ENCODE measurements around the gene TRIM25.

TRIM25 gene

DNA sequence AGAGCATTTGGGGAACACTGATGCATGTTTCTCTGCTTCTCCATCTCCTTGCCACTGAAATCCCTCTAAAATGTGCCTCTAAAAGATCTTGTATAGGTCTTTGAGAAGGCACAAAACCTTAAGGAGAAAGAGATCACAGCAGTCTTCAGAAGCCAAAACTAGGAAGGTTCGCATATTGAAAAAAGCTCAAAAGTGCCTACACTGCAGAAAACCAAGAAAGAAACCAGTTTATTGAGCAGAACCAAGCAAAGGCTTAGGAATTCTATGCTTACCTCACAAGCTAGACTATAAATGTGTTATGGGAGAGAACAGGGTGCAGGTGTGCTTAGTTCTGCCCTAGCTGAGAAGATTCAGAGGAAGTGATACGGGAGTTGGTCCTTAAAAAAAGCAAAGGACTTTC, 63.3 kb downstream of the TRIM25 start:
- no peak for DNase-seq

DNA sequence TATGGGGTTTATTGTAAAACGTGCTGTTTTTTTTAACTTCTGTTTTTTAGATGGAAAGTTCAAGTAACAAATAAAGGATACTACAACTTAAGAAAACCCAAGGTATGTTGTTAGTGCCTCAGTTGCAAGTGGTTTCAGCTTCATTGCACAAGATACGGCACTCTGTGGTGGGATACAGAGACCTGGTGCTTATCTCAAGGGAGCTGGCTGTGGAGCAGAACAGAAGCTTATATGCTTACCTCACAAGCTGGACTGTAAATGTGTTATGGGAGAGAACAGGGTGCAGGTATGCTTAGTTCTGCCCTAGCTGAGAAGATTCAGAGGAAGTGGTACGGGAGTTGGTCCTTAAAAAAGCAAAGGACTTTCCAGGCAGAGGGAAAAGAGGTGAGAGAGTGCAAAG, 64.7 kb downstream of the TRIM25 start:
- DNase-seq: no peak

DNA sequence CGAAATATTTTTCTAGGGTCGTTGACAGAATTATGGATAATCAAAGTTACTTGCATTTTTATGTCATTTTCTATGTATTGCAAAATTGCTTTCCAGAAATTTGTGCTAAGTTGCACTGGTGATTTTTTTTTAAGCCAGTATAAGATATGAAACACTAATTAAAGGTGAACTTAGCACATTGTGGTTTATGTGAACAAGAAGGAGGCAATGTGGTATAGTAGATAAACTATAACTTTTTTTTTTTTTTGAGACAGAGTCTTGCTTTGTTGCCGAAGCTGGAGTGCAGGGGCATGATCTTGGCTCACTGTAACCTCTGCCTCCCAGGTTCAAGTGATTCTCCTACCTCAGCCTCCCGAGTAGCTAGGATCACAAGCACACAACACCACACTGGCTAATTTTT, 66.7 kb downstream of the TRIM25 start:
- DNase-seq: no peak

DNA sequence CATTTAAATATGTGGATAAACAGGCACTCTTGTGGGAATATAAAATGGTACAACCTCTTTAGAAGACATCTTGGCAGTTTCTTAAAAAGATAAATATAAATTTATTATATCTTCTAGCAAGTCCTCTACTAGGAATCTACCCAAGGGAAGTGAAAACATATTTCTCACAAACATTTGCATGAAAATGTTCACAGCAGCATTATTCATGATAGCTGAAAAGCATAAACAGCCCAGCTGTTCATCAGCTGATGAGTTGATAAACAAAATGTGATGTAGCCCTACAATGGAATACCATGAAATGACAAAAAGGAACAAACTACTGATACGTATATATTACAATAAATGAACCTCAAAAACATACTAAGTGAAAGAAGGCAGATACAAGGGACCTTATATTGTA, 67.9 kb downstream of the TRIM25 start:
- DNase-seq: no peak

DNA sequence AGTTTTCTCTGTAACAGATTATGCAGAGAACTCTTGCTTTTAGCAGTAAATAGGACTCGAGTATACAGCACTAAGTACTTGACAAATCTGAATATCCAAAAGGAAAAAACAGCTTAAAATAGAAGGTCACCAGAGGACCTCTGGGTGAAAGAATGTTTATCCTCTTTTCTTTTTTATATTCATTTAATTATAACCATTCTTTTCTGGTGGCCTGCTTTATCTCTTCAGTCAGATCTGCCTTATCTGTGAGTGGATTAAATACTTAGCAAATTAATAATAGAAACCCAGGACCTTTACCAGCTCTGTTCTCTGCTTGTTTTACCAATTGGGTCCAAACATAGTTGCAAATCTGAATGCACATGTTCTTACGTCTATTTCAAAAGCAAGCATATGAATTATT, 71.3 kb downstream of the TRIM25 start:
- no peak for DNase-seq

DNA sequence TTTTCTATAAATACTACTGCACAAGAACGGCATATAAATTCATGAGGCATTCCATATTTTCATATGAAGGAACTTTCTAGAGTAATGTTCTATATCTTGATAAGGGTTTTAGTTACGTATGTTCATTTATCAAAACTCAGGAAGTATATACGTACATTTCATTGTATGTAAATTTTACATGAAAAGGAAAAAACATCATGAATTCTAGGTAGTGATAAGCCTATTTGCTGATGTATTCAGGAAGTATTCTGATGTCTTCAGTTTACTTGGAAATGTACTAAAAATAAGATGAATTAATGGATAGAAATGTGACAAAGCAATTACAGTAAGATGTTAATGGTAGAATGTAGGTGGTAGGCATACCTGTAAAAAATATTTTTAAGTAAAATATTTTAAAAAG, 75.2 kb downstream of the TRIM25 start:
- DNase-seq: no peak
